Stimulated activated effector memory CD8-positive, alpha-beta T cell treated with anti-CD3 and anti-CD28 coated beads, Interleukin-12 subunit alpha, Interleukin-12 subunit beta, amount 100 ng/mL, for 72 hours (primary cell): ENCODE data around the gene BICD1.

Experiments
- ATAC-seq: fragments of 150-1000 bp; cut with Tn5 transposase; 2 replicates; pipeline ENCODE4 v1.10.0; 2021
- DNase-seq, 2 donors: peaks; one replicate each; pipeline ENCODE4 v3.0.0; 2021 to 2022; ENCODE audit warnings: low spot score in 2 of 2
- H3K27ac Mint-ChIP-seq: one replicate; pipeline ENCODE4 v1.8.0; 2022; ENCODE audit warnings: mild to moderate bottlenecking, mixed read lengths
- H3K36me3 Mint-ChIP-seq: one replicate; pipeline ENCODE4 v1.8.0; 2022; ENCODE audit warnings: mild to moderate bottlenecking, mixed read lengths
- H3K4me1 Mint-ChIP-seq: one replicate; pipeline ENCODE4 v1.8.0; 2022; ENCODE audit warnings: mixed read lengths
- H3K4me3 Mint-ChIP-seq: one replicate; pipeline ENCODE4 v1.8.0; 2022; ENCODE audit warnings: mild to moderate bottlenecking, mixed read lengths
- H3K9me3 Mint-ChIP-seq: one replicate; pipeline ENCODE4 v1.8.0; 2022; ENCODE audit warnings: mixed read lengths

Gene BICD1

DNA sequence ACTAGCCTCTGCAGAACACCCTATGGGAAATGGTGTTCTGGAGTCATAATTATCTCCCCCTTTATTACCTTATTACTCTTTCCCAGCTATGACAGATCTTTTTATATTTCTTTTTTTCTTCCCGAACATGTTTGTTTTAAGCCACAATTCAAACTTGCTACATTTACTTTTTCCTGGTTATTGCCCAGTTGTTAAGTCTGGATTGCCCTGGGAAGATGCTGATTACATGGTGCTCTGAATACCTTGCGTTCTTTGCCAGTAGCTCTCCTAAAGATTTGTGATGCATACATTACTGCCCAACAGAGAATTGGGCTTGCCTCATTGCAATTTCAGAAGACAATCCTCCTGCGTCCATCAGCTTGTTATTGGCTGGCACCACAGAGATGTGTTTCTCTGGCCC is 174.5 kb downstream of the BICD1 start:
- ATAC-seq (no peak), DNase-seq (no peak)
- no peak overlapping the region for H3K4me3 Mint-ChIP-seq
- no peaks in the 10 kb centered on the region for H3K36me3 Mint-ChIP-seq
- no peaks in the 10 kb centered on the region for H3K9me3 Mint-ChIP-seq
- no peaks in the 10 kb centered on the region for H3K4me1 Mint-ChIP-seq
- no peak overlapping the region for H3K27ac Mint-ChIP-seq

DNA sequence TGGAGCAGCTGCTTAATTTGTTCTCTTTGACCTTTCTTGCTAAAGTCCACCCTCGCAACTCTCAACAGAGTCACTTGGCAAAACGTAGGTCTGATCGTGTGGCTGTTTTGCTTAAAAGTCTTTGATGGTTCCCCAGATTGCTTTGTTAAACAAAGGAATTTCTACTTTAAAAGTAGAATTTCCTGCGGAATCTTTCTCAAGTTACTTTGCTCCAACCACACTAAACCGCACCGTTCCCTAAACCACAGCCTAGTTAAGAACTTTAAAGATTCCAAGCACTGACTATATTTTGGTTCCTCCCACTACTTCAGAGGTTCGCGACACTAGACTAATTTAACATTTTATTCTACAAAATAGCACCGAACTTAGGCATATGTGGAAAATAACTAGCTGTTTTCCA is 177.9 kb downstream of the BICD1 start:
- no peak overlapping the region for H3K4me3 Mint-ChIP-seq
- H3K36me3 Mint-ChIP-seq: no peaks in the 10 kb centered on the region
- no peaks in the 10 kb centered on the region for H3K4me1 Mint-ChIP-seq
- DNase-seq (no peak), ATAC-seq (no peak)
- no peak overlapping the region for H3K27ac Mint-ChIP-seq
- no peaks in the 10 kb centered on the region for H3K9me3 Mint-ChIP-seq

DNA sequence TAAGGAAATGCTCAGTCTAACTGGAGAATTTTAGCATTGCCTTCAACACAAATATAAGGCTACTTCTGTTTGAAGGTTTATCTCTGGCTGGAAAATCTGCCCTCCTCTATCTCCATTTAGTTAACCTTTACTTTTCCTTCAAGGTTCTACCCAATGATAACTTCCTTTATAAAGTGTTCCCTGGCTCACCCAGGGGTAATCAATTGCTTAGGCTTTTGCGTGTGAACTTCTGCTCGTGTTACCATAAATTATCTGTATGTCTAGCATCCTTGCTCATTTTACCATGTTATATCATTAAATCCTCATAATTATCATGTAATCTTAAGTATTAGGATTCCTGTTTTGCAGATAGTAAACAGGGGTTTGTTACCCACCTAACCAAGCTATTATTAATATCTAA is 178.4 kb downstream of the BICD1 start:
- Mint-ChIP-seq H3K4me1 (no peaks in the 10 kb centered on the region), H3K4me3 (no peak overlapping the region), H3K9me3 (no peaks in the 10 kb centered on the region), H3K27ac (no peak overlapping the region), H3K36me3 (no peaks in the 10 kb centered on the region)
- DNase-seq (no peak), ATAC-seq (no peak)

DNA sequence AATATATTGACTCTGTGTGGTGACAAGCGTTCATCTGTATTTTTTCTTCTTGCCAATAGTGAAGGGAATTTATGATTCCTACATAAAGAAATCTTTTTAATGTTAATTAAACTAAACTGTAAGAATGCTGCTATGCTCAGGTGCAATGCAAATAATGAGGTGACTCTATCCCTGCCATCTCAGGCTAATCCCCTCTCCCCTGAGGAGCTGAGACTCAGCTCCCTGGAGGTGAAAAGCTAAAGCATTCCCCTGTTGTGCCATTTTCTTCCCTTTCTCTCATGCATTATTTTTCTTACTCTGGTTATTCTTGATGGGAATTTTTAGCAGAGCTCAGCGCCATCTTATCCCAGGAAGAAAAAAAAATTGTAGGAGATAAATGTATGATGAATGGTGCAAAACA is 178.8 kb downstream of the BICD1 start:
- Mint-ChIP-seq H3K36me3 (no peaks in the 10 kb centered on the region), H3K27ac (no peak overlapping the region), H3K9me3 (no peaks in the 10 kb centered on the region), H3K4me1 (no peaks in the 10 kb centered on the region), H3K4me3 (no peak overlapping the region)
- ATAC-seq (no peak), DNase-seq (no peak)

DNA sequence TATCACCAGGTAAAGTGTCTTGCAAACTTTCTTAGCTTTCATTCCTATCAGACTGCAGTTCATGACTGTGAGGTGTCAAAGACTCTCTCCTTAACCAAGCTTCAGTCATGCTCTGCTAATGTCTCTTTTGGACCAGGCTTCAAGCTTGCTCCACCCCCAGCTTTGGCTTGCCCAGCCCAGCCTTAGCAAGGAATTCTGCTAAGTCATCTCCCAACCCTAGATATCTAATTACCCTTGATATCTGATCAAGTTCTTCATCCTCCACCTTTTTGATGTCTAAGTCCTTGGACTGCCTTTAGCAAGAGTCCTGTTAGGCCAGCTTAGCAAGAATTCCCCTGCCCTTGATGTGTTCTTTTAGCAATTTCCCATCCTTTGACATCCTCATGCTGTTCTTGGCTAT is 183.8 kb downstream of the BICD1 start:
- no peak for DNase-seq
- H3K9me3 Mint-ChIP-seq: no peaks in the 10 kb centered on the region

DNA sequence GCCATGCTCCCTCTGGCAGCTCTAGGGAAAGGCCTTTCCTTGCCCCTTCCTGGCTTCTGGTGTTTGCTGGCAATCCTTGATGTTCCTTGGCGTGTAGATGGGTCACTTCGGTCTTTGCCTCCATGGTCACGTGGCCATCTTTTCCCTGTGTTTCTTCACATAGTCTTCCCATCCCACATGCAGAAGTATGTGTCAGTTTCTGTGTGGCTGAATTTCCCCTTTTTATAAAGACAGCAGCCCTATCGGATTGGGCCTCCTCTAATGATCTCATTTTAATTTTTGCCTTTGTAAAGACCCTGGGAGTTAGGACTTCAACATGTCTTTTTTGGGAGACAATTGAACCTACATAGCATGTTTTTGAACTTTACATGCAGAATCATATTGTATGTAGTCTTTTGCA is 185.5 kb downstream of the BICD1 start:
- DNase-seq: no peak
- H3K4me1 Mint-ChIP-seq: no peaks in the 10 kb centered on the region
- H3K27ac Mint-ChIP-seq: no peak overlapping the region
- no peaks in the 10 kb centered on the region for H3K9me3 Mint-ChIP-seq
- H3K4me3 Mint-ChIP-seq: no peak overlapping the region
- no peak for ATAC-seq
- H3K36me3 Mint-ChIP-seq: peaks cover 8% of the 10 kb centered on the region

More for the DNA sequence above, 183.8 kb downstream of the BICD1 start:
- H3K36me3 Mint-ChIP-seq: peaks cover 8% of the 10 kb centered on the region
- H3K4me1 Mint-ChIP-seq: no peaks in the 10 kb centered on the region
- H3K27ac Mint-ChIP-seq: no peak overlapping the region
- no peak overlapping the region for H3K4me3 Mint-ChIP-seq
- no peak for ATAC-seq

DNA sequence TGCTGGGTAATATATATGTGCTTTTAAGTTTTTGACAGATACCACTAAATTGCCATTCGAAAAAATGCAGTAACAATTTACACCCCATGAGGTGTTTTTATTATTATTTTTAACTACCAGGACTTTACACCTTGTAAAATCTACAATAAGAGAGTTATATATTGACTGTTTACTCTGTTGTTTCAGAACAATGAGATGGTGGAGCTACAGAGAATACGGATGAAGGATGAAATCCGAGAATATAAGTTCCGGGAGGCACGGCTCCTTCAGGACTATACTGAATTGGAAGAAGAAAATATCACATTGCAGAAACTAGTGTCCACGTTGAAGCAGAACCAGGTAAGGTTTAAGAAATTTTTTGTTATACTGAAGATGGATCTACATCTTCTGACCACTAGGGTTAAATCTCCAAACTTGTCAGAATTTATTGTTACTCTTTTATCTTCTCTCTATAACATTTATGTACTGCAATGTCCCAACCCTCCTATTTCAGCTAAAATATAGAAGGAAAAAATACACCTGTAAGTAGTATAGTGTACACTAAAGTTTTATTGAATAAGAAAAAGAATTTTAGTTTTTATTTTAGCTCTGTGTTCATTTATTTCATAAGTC is 187.3 kb downstream of the BICD1 start:
- H3K9me3 Mint-ChIP-seq: no peaks in the 10 kb centered on the region
- H3K4me3 Mint-ChIP-seq: no peak overlapping the region
- ATAC-seq (no peak), DNase-seq (no peak)
- no peaks in the 10 kb centered on the region for H3K4me1 Mint-ChIP-seq
- no peak overlapping the region for H3K27ac Mint-ChIP-seq
- H3K36me3 Mint-ChIP-seq: peaks cover 8% of the 10 kb centered on the region

DNA sequence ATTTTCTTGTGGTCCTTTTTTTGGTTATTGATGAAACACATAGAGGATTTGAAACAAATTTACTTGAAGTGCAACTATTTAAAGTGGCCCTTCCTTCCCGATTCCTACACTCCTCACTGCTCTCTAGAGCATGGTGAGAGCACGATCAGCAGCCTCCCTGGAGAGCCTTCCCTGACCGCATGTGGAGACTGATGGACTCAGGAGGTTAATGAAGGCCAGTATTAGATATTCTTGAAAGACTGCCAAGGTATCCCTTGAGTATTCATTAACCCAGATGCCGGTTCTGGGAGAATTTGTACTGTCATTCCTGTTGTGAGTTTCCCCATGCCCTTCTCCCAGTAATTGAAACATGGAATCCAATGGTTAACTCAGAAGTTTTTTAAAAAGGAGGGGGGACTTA is 189.9 kb downstream of the BICD1 start:
- no peaks in the 10 kb centered on the region for H3K9me3 Mint-ChIP-seq
- peaks cover 8% of the 10 kb centered on the region for H3K36me3 Mint-ChIP-seq
- H3K27ac Mint-ChIP-seq: no peak overlapping the region
- H3K4me1 Mint-ChIP-seq: no peaks in the 10 kb centered on the region
- no peak for DNase-seq
- no peak for ATAC-seq
- no peak overlapping the region for H3K4me3 Mint-ChIP-seq

DNA sequence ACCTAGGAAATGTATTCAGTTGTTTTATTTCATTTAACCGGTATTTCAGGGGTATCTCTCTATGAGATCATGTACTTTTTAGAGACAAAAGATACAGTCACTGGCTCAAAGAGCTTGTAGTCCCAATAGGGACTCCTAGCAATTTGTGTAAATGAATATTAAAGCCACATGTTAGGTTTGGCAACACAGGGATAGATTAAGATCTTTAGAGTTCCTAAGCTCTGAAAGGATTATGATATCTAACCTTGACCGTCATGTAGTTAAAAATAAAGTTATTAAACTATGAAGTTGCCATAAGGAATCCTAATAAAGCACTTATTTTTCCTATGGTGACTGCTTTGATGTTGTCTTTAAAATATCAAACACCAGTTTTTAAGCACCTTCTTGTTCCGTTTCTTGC is 192.3 kb downstream of the BICD1 start:
- ATAC-seq (no peak), DNase-seq (no peak)
- Mint-ChIP-seq H3K4me3 (no peak overlapping the region), H3K27ac (no peak overlapping the region), H3K36me3 (peaks cover 8% of the 10 kb centered on the region), H3K4me1 (no peaks in the 10 kb centered on the region), H3K9me3 (no peaks in the 10 kb centered on the region)

DNA sequence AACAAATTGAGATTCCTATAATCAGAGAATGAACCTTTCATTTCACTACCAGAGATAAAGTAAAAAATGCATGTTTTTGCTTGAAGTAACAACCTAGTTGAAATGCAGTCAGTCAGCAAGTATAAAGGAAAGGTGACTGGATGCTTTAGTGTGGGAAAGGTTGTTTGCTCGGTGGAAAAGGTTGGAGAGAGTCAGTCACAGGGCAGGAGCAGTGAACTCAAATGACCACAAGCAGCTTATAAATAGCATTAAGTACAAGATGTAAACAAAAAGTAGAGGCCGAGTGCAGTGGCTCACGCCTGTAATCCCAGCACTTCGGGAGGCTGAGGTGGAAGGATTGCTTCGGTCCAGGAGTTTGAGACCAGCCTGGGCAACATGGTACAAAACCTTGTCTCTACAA is 194.6 kb downstream of the BICD1 start:
- ATAC-seq: no peak
- Mint-ChIP-seq H3K4me3 (no peak overlapping the region), H3K4me1 (no peaks in the 10 kb centered on the region), H3K27ac (no peak overlapping the region), H3K9me3 (no peaks in the 10 kb centered on the region), H3K36me3 (peaks cover under 1% of the 10 kb centered on the region)
- no peak for DNase-seq

DNA sequence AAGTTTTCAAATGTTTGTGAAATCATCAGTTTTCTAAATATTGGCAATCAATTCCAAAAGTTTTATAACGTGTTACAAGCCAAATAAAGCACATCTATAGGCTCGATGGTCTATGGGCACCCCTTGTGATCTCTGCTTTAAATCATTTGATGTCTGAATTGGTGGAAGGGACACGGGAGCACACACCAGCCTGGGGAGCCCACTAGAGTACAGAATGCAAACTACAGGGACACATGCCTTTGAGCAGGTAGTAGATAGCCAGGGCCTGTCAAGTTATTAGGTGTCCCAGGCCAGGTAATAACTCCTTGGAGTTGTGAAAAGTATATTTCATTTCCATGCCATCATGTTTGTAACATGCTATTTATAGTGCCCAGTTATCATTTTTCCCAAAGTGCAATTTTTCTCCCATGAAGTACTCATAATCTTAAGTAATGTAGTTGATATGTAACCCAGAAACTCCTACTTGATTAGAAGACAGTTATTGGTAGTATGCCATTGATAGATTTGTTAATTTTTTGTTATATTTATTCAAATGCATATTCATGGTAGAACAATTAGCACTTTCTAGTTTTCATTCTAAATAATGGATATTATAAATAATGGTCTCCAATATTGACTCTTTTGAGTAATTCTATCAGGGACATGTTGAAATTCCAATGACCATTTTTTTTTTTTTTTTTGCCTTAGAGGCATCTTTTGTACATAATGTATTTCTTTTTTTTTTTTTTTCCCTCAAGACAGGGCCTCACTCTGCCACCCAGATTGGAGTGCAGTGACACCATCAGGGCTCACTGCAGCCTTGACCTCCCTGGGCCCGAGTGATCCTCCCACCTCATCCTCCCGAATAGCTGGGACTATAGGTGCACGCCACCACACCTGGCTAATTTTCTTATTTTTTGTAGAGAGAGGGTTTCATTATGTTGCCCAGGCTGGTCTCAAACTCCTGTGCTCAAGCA is 195.8 kb downstream of the BICD1 start:
- H3K27ac Mint-ChIP-seq: no peak overlapping the region

DNA sequence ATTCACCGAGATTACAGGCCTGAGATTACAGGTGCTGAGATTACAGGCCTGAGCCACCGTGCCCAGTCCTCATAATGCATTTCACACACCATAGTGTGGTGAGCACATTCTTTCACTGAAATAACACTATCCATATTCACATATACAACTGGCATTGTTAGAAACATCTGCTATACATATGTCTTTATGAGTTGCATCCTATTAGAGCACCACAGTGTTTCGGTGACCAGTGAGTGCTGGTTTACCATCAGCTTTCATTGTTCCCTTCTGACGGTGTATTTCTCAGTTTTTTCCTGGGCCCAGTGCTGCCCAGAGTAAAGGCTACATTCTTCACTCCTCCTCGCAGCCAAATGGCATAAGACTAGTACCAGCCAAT is 196.5 kb downstream of the BICD1 start:
- H3K9me3 Mint-ChIP-seq: no peaks in the 10 kb centered on the region
- no peak overlapping the region for H3K27ac Mint-ChIP-seq
- no peak for ATAC-seq
- no peaks in the 10 kb centered on the region for H3K4me1 Mint-ChIP-seq
- no peak overlapping the region for H3K4me3 Mint-ChIP-seq
- peaks cover 9% of the 10 kb centered on the region for H3K36me3 Mint-ChIP-seq
- DNase-seq: no peak

More for the DNA sequence above, 195.8 kb downstream of the BICD1 start:
- H3K4me1 Mint-ChIP-seq: no peaks in the 10 kb centered on the region
- no peak overlapping the region for H3K4me3 Mint-ChIP-seq
- DNase-seq: no peak
- peaks cover 9% of the 10 kb centered on the region for H3K36me3 Mint-ChIP-seq
- H3K9me3 Mint-ChIP-seq: no peaks in the 10 kb centered on the region
- no peak for ATAC-seq

DNA sequence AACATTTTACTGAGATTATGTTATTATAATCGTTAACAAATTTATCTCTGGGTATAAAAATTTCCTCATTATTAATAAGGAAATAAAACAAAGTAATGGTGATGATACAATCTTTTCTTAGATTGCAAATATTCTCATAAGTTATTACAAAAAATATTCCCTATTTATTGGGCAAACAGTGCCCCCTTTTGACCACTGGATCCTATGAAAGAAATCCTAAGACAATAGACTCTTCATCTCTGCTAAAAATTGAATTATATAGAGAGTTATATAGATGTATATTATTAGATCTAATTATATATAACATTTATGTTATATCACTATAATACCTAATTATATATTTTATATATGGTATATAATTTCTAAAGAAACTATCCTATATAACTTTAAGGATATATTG is 198.5 kb downstream of the BICD1 start:
- no peak for DNase-seq
- no peak overlapping the region for H3K4me3 Mint-ChIP-seq

DNA sequence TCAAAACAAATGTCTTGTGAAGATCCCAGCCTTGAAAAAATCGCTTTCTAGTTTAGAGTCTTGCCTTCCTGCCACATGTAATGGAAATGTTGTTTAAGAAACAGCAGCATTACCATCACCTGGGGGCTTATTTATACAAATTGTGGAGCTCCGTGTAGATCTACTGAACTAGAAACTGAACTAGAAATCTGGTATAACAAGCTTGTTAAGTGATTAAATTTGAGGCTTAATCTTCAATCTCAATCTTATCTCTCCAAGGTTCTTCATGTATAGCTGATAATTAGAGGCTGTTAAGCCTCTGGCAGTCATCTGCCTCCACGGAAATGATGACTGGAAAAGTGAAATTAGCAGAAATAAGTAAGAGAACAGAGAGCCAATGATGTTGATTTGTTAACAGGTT is 200.7 kb downstream of the BICD1 start:
- no peaks in the 10 kb centered on the region for H3K9me3 Mint-ChIP-seq
- ATAC-seq: no peak
- H3K27ac Mint-ChIP-seq: peak overlapping the region; percentile 27
- DNase-seq: no peak
- no peak overlapping the region for H3K4me3 Mint-ChIP-seq
- peaks cover 9% of the 10 kb centered on the region for H3K36me3 Mint-ChIP-seq
- H3K4me1 Mint-ChIP-seq: no peaks in the 10 kb centered on the region

More for the DNA sequence above, 198.5 kb downstream of the BICD1 start:
- ATAC-seq: no peak
- no peaks in the 10 kb centered on the region for H3K4me1 Mint-ChIP-seq
- peaks cover 9% of the 10 kb centered on the region for H3K36me3 Mint-ChIP-seq
- no peaks in the 10 kb centered on the region for H3K9me3 Mint-ChIP-seq
- no peak overlapping the region for H3K27ac Mint-ChIP-seq

DNA sequence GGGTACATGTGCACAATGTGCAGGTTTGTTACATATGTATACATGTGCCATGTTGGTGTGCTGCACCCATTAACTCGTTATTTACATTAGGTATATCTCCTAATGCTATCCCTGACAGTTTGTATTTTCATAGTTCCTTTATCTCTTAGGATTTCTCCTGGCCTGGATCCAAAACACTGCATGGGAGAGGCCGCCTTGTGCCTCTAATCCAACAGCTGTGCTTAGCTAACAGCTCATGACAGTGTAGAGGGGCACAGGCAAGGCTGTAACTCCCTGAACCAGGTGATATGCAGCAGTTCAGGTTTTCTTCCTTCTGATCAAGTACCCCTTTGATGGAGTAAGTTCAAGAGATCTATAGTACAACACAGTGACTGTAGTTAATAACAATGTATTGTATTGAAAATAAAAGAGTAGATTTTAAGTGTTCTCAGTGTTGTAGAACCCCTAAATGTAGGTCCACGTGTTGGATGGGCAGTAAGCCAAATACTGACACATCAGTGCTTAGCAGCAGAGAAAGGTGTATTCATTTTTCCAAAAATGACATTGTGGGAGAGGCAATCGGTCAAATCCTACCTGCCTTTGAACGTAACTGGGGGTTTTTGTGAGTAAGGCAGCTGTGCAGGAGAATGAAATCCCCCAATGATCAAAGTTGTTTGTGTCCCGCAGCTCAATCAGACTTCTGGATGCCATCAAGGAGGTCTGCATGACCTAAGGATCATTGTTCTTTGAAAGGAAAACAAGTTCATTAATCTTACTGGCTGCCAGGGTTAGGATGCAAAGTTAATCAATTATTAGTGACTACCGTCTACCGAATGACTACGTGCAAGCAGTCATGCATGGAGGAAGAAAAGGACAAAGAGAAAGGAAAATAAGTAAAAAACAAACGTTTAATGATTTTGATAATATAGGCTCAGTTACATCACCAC is 203.4 kb downstream of the BICD1 start:
- no peaks in the 10 kb centered on the region for H3K4me1 Mint-ChIP-seq
- no peak overlapping the region for H3K27ac Mint-ChIP-seq
- H3K9me3 Mint-ChIP-seq: no peaks in the 10 kb centered on the region
- ATAC-seq (no peak), DNase-seq (no peak)
- H3K4me3 Mint-ChIP-seq: no peak overlapping the region
- H3K36me3 Mint-ChIP-seq: peaks cover 9% of the 10 kb centered on the region
